GM20431 (cell line): ENCODE measurements around the gene SMPD4.
"Not testable (repeated sequence)": the region's sequence is repeated elsewhere in the genome, so short reads cannot be mapped to it uniquely, and the experiment has no call there.

Experiments
- in situ Hi-C: fragments of 300-500 bp; cut with MseI, MboI; formaldehyde crosslinking; loops from one replicate; pipeline ENCODE4 v1.15.0; 2020; ENCODE audit warnings: low sequenced_read_pairs; ENCODE audit not compliant: unreplicated experiment

SMPD4 gene, protein sequence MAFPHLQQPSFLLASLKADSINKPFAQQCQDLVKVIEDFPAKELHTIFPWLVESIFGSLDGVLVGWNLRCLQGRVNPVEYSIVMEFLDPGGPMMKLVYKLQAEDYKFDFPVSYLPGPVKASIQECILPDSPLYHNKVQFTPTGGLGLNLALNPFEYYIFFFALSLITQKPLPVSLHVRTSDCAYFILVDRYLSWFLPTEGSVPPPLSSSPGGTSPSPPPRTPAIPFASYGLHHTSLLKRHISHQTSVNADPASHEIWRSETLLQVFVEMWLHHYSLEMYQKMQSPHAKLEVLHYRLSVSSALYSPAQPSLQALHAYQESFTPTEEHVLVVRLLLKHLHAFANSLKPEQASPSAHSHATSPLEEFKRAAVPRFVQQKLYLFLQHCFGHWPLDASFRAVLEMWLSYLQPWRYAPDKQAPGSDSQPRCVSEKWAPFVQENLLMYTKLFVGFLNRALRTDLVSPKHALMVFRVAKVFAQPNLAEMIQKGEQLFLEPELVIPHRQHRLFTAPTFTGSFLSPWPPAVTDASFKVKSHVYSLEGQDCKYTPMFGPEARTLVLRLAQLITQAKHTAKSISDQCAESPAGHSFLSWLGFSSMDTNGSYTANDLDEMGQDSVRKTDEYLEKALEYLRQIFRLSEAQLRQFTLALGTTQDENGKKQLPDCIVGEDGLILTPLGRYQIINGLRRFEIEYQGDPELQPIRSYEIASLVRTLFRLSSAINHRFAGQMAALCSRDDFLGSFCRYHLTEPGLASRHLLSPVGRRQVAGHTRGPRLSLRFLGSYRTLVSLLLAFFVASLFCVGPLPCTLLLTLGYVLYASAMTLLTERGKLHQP

DNA sequence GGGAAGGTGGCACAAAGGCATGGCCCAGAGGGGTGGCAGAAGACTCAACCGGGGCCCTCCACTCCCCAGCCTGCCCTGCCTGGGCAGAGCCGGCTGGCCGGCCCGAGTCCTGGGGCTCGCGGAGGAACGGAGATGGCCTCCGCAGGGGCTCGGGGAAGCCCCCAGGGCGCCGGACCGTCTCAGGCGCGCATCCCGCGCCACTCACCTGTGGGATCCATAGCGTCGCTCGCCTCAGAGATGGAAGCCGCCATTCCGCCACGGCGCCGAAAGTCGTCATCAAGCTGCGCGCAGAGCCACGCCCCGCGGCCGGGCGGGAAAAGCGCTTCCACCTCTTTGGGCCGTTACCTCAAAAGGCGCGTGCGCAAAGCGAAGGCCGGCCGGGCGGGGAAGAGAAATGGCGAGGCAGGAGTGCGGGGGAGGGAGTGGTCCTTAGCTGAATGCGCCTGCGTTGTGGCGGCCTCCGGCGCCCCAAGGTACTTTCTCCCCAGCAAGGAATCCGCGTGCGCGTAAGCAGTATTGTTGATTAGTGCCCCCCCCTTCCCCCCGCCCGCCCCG lies at the start of gene SMPD4:
Gene SMPD4, minus strand, starts transcription at position 278 of the 555 bp plus-strand sequence. CDS start 5,010 bp downstream, outside the sequence.
- in situ Hi-C loops: loop anchor here (25.0 kb wide), 1 partner anchor 156 kb away; the partner anchor contains the start of gene IMP4

DNA sequence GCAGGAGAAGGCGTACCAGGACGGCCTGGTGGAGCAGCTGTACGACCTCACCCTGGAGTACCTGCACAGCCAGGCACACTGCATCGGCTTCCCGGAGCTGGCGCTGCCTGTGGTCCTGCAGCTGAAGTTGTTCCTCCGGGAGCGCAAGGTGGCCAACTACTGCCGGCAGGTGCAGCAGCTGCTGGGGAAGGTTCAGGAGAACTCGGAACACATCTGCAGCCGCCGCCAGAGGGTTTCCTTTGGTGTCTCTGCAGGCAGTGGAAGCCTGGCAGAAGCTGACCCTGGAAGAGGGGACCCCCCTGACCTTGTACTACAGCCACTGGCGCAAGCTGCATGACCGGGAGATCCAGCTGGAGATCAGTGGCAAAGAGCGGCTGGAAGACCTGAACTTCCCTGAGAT lies 49.5 kb upstream of the SMPD4 start:
- in situ Hi-C loops: not testable (repeated sequence)

- in situ Hi-C loops: not testable (repeated sequence)
Observed at GRCh38 chr2:130230376-130230775, 49.0 kb upstream of the SMPD4 start.

DNA sequence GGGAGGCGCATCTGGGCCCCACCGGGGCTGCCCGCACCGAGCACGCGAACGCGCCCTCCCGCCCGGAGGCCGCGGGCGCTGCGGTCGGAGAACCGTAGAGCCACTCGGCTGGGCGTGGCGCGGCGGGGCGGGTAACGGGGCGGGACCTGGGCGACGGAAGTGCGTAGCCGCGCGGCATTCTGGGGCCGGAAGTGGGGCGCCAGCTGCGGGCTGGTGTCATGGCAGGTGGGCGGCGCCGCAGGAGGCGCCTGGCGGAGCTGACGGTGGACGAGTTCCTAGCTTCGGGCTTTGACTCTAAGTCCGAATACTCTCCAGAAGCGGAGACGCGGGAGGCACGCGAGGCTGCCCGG lies 47.7 kb upstream of the SMPD4 start:
- in situ Hi-C loops: not testable (repeated sequence)

GRCh38 chr2:130228467-130229160 lies 47.2 kb upstream of the SMPD4 start:
- in situ Hi-C loops: not testable (repeated sequence)

DNA sequence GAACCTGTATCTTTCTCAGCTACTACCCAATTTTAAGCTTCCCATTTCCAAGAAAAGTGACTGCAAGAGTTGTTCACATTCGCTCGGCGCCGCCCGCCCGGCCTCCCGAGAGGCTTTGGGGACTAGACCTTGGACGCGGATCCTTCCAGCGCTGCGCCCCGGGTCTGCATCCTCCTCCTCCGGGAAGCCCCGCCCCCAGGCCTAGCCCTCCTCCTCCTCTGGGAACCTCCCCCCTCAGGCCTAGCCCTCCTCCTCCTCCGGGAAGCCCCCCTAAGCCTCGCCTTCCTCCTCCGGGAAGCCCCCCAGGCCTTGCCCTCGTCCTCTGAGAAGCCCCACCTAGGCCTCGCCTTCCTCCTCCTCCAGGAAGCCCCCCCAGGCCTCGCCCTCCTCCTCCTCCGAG lies 46.6 kb upstream of the SMPD4 start:
- in situ Hi-C loops: not testable (repeated sequence)

DNA sequence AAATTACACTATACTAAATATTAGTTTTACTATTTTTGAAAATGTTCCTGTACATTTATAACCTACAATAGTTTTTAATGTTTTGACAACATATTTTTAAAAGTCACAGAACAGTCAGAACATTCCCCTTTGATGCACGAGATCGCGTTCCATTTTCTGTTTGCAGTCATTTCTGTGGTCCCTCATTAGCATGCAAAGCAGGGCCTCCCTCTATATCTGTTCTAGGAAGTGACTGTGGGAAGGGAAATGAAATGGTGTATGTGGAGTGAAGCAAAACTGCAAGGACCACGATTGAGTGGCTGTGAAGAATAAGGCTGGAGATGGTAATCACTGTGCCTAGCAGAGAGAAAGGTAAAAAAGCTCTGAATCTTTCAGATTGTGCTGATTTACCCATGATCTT lies 41.1 kb upstream of the SMPD4 start:
- in situ Hi-C loops: not testable (repeated sequence)

DNA sequence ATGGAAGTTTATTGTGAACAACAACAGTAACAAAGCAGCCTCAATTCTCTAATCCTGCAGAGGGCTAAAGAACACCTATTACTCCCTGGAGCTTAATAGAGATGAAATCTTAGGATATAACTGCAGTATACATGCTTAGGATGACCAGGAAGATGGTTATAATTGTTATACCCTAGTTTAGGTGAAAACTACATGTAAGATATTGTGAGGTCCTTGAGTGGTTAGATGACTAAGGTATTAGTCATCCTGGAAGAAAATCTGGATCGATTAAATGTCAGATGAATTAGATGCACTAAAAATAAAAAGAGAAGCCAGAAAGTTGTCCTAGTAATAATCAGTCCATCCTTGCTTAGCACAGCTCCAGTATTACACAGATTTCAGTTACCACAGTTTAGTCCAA lies 39.1 kb upstream of the SMPD4 start:
- in situ Hi-C loops: not testable (repeated sequence)

GRCh38 chr2:130219147-130219546 lies 37.7 kb upstream of the SMPD4 start:
- in situ Hi-C loops: not testable (repeated sequence)

- in situ Hi-C loops: not testable (repeated sequence)
Observed at GRCh38 chr2:130207051-130207450, 25.6 kb upstream of the SMPD4 start.

DNA sequence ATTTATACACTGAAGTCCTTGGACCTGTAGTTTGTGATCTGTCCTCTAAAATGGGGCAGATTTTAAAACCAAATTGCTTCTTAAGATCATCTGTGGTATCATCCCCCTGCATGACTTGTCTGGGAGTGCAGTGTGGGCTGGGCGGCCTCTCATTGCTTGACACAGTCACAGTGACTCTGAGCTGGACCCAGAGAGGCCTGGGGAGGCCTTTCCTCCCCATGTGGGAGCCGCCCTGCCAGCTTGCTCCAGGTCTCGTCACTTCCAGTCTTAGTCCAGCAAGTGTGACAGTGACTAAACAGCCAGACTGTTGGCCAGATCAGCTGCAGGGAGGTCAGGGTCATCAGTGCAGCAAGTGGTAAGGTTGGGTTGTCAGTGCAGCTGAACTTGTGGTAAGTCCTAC lies 21.7 kb upstream of the SMPD4 start:
- in situ Hi-C loops: not testable (repeated sequence)

GRCh38 chr2:130202518-130202917 lies 21.1 kb upstream of the SMPD4 start:
- in situ Hi-C loops: not testable (repeated sequence)

GRCh38 chr2:130198343-130198742 lies 16.9 kb upstream of the SMPD4 start, which contains the start of gene TUBA3E:
TSS of gene TUBA3E (minus strand) at chr2:130198439. CDS start at chr2:130198360, 79 bp downstream.
- in situ Hi-C loops: loop anchor here (25.0 kb wide), 1 partner anchor 139 kb away; the partner anchor contains the start of gene IMP4

- in situ Hi-C loops: loop anchor here (25.0 kb wide), 1 partner anchor 141 kb away; the partner anchor contains the start of gene IMP4
Observed at GRCh38 chr2:130196052-130196451, 14.7 kb upstream of the SMPD4 start.

- in situ Hi-C loops: loop anchor here (25.0 kb wide), 1 partner anchor 142 kb away; the partner anchor contains the start of gene IMP4
Observed at GRCh38 chr2:130195089-130195635, 13.8 kb upstream of the SMPD4 start.

DNA sequence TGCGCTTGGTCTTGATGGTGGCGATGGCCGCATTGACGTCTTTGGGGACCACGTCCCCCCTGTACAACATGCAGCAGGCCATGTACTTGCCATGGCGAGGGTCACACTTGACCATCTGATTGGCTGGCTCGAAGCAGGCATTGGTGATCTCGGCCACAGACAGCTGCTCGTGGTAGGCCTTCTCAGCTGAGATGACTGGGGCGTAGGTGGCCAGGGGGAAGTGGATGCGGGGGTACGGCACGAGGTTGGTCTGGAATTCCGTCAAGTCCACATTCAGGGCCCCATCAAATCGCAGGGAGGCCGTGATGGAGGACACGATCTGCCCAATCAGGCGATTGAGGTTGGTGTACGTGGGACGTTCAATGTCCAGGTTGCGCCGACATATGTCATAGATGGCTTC lies 12.4 kb upstream of the SMPD4 start:
- in situ Hi-C loops: loop anchor here (25.0 kb wide), 1 partner anchor 143 kb away; the partner anchor contains the start of gene IMP4

DNA sequence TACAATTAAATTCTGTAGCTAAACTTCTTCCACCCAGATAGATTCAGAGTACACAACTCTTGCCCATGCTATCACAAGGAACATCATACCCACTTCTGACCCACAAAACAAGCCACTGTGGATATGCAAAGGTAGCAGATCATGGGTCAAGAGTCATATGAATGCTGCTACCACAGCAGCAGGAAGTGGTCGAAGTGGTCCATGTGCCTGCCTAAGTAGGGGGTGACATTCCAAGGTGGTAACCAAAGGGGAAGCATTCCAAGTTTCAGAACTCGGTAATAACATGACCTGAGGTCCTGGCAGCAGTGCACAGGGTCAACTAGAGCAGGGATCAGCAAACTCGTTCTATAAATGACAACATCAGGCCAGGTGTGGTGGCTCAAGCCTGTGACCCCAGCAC lies 11.0 kb upstream of the SMPD4 start:
- in situ Hi-C loops: loop anchor here (25.0 kb wide), 1 partner anchor 145 kb away; the partner anchor contains the start of gene IMP4

DNA sequence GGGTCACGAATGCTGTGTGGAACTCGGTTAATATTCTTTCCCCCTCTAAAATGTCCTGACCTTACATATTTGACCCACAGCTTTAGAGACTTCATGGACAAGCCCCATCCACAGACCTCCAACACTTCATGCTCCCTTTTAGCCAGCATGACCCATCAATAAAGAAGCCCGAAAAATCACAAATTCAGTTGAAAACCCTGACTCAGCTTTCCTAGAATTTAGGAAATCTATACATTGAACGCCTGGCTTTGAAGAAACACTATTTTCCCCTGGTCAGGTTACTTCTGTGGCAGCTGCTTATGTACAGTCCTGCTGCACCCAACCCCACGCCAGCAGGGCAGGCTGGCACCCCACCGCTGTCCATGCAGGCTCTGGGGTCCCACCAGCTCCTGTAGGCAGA lies 9.9 kb upstream of the SMPD4 start:
- in situ Hi-C loops: loop anchor here (25.0 kb wide), 1 partner anchor 146 kb away; the partner anchor contains the start of gene IMP4

DNA sequence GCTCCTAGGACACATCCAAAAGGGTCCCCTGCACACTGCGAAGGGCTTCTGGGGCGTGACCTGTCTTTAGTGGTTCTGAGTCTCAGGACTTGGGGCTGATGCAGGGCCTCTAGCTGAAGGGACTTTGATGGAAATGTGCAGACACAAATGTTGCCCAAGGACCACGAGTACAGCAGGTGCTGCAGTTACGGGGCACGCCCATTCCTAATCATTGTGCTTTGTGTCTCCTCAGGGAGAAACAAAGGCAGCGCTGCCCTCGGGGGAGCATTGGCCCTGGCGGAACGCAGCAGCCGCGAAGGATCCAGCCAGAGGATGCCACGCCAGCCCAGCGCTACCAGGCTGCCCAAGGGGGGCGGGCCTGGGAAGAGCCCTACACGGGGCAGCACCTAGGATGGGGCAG lies 8.8 kb upstream of the SMPD4 start:
- in situ Hi-C loops: loop anchor here (25.0 kb wide), 1 partner anchor 147 kb away; the partner anchor contains the start of gene IMP4
